Measurements from ENCODE around the gene PDLIM5. TPM values are rescaled to one million over a fixed set of nuclear protein-coding genes. Genes with fewer than 3 reads are reported as not detected.
A peak's percentile ranks its signal among the peaks of the same experiment; 100 is the strongest.

The PDLIM5 gene
- total and polyA plus RNA-seq, 11 donors = 262 to 1,378 (median 1,035) TPM

DNA sequence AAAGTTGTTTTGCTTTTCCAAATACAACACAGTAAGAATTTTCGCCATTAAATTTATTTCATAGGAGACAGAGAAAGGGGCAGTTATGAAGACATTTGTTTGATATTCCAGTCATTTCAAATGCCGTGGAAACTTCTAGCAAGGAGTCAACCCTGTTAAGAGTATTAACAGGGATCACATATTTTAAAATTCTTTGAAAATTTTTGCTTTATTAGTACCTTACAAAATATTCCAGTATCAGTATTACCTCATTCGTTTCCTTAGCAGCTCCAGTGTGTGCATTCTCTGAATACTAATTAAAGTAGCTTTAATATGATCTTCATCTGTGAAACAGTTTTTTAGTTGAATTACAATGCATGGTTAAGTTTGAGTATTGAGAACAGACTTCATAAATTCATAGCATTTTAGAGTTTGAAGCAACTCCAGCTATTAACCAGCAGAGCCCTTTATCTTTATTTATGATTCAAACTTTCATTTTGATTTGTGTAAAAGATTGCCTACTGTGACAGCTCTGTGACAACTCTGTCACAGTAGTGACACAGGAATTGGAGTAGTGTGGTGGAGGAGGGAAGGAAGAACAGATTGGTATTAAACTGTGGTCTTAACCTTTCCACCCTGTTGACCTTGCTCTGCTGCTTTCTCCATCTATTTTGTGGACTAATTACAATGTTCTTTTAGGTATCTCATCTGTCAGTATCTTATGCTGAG is 86.3 kb downstream of the PDLIM5 start:
- intact Hi-C loops (cut with DNase I) = no loop called here
- no peaks in the 10 kb centered on the region for H3K27me3 ChIP-seq

DNA sequence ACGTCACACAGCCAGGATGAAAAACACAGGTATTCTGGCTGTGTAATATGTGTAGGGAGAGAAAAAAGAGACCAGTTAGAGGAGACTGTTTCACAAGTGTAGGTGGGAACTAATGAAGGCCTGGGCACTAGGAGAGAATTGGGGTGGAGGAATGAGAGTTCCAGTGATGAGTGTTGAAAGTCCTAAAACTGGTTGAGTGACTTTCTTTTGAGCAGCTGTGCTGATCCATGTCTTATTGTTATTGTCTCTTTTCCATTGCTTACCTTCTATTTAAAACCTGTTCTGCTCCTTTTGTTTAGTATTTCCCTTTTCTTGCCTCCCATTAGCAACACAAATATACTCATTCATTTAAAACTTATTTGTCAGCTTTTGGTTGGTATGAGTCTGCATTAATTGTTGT is 88.7 kb downstream of the PDLIM5 start:
- Histone ChIP-seq H3K27ac (peak overlapping the region in 8 of 12 donors; percentile 2 to 52 (median 38)), H3K4me3 (no peak overlapping the region), H3K4me1 (peaks cover 3 to 81% (median 51%) of the 10 kb centered on the region in 12 donors), H3K9me3 (no peaks in the 10 kb centered on the region), H3K27me3 (no peaks in the 10 kb centered on the region), H3K36me3 (peaks cover 0 to 7% (median 0%) of the 10 kb centered on the region in 9 donors)
- no peak for TF ChIP-seq POLR2A (IDR thresholded peaks at IDR 0.05)
- TF ChIP-seq, protein P1, sequence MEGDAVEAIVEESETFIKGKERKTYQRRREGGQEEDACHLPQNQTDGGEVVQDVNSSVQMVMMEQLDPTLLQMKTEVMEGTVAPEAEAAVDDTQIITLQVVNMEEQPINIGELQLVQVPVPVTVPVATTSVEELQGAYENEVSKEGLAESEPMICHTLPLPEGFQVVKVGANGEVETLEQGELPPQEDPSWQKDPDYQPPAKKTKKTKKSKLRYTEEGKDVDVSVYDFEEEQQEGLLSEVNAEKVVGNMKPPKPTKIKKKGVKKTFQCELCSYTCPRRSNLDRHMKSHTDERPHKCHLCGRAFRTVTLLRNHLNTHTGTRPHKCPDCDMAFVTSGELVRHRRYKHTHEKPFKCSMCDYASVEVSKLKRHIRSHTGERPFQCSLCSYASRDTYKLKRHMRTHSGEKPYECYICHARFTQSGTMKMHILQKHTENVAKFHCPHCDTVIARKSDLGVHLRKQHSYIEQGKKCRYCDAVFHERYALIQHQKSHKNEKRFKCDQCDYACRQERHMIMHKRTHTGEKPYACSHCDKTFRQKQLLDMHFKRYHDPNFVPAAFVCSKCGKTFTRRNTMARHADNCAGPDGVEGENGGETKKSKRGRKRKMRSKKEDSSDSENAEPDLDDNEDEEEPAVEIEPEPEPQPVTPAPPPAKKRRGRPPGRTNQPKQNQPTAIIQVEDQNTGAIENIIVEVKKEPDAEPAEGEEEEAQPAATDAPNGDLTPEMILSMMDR (IDR thresholded peaks at IDR 0.05) = no peak
- intact Hi-C loops (cut with DNase I) = loop anchor here in 2 of 10 donors (10.0 kb wide), 1 partner anchor 86 kb away; the partner anchor contains the start of gene PDLIM5 (in 2 of the 2)
- DNase-seq (no peak), ATAC-seq (no peak)
- 18 to 63% (median 54%) methylated on average over 1 of the region's 1 CpG for whole genome bisulfite sequencing, 4 donors

More for the DNA sequence above, 86.3 kb downstream of the PDLIM5 start:
- ATAC-seq (no peak), DNase-seq (no peak)
- H3K9me3 ChIP-seq = no peaks in the 10 kb centered on the region
- 56 to 60% (median 57%) methylated on average over 3 of the region's 3 CpGs for WGBS, 4 donors
- TF ChIP-seq POLR2A (IDR thresholded peaks at IDR 0.05) = no peak
- TF ChIP-seq, protein P1 (IDR thresholded peaks at IDR 0.05) = no peak
- H3K36me3 ChIP-seq = peaks cover 0 to 6% (median 0%) of the 10 kb centered on the region in 9 donors
- H3K4me3 ChIP-seq = no peak overlapping the region
- peak overlapping the region in 8 of 12 donors; percentile 1 to 68 (median 56) for H3K27ac ChIP-seq
- H3K4me1 ChIP-seq = peaks cover 3 to 89% (median 62%) of the 10 kb centered on the region in 12 donors

DNA sequence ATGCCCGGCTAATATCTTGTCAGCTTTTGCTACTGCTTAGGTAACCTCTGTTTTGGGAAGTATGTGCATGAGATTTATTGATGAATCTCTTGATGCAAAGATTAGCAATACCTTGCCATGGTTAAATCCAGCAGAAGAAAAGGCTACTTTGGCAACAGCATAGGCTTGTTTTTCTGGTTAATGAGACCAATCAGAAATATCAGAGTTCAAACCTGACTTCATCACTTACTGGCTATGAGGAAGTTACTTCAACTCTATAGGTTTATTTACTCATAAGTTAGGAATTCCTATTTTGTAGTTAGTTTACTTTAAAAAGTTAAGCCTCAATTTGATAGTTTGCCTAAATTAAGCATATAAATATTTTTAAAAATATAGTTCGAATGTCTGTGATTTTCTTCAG is 93.1 kb downstream of the PDLIM5 start:
- H3K27ac ChIP-seq = peak overlapping the region in 10 of 12 donors; percentile 5 to 93 (median 60)
- TF ChIP-seq, protein P1 (IDR thresholded peaks at IDR 0.05) = no peak
- TF ChIP-seq POLR2A (IDR thresholded peaks at IDR 0.05) = no peak
- H3K27me3 ChIP-seq = no peaks in the 10 kb centered on the region
- WGBS, 4 donors = 65 to 75% (median 67%) methylated on average over 2 of the region's 2 CpGs
- peaks cover 0 to 12% (median 0%) of the 10 kb centered on the region in 9 donors for H3K36me3 ChIP-seq
- ATAC-seq = no peak
- intact Hi-C loops (cut with DNase I) = loop anchor here in 3 of 10 donors (5.0 to 10.0 kb wide), 2 partner anchors 88 to 90 kb away; partner anchors contain the start of gene PDLIM5 (in 2 of the 3)
- H3K4me1 ChIP-seq = peaks cover 4 to 69% (median 42%) of the 10 kb centered on the region in 12 donors
- no peaks in the 10 kb centered on the region for H3K9me3 ChIP-seq
- no peak for DNase-seq
- no peak overlapping the region for H3K4me3 ChIP-seq

- 55 to 78% (median 68%) methylated on average over 2 of the region's 2 CpGs for WGBS, 4 donors
- no peak for DNase-seq
- no peaks in the 10 kb centered on the region for H3K27me3 ChIP-seq
- no peak overlapping the region for H3K4me3 ChIP-seq
- TF ChIP-seq, protein P1 (IDR thresholded peaks at IDR 0.05) = no peak
- no peak for TF ChIP-seq POLR2A (IDR thresholded peaks at IDR 0.05)
- peaks cover 4 to 67% (median 43%) of the 10 kb centered on the region in 12 donors for H3K4me1 ChIP-seq
- intact Hi-C loops (cut with DNase I) = loop anchor here in 3 of 10 donors (5.0 to 10.0 kb wide), 2 partner anchors 88 to 90 kb away; partner anchors contain the start of gene PDLIM5 (in 2 of the 3)
- peak overlapping the region in 9 of 12 donors; percentile 17 to 93 (median 82) for H3K27ac ChIP-seq
- no peak for ATAC-seq
- peaks cover 0 to 15% (median 0%) of the 10 kb centered on the region in 9 donors for H3K36me3 ChIP-seq
- no peaks in the 10 kb centered on the region for H3K9me3 ChIP-seq
Observed at GRCh38 chr4:94545296-94545695, 93.6 kb downstream of the PDLIM5 start.
